Endothelial cell of umbilical vein (primary cell): ENCODE data around the gene EPC2. TPM values are rescaled to one million over a fixed set of nuclear protein-coding genes. Genes with fewer than 3 reads are reported as not detected.

Source experiments
- BruUV-seq: library from RNA; stranded (reverse); fragments of 400-500 nt; replicated peaks from 2 replicates; lab custom pipeline; 2021; lab: Mats Ljungman, UMichigan
- CTCF ChIA-PET: fragments of 300-600, 350-600 bp; sonication (Branson Sonifier 250); formaldehyde crosslinking; loops from one replicate; lab custom pipeline; 2021; ENCODE audit warnings: antibody characterized with exemption, inconsistent platforms; lab: Charles Lee
- POLR2A ChIA-PET: fragments of 300-600, 350-600 bp; sonication (Branson Sonifier 250); formaldehyde crosslinking; loops from one replicate; lab custom pipeline; 2021; ENCODE audit warnings: antibody characterized with exemption, inconsistent platforms; lab: Charles Lee
- DNase-seq: peaks from one replicate; pipeline ENCODE4 v3.0.0-alpha.2; 2011; ENCODE audit warnings: low read depth, low spot score
- FAIRE-seq: peaks from 2 replicates; lab custom pipeline; 2011; peaks lifted over from hg19 to GRCh38; lab: Jason Lieb, UNC
- H2AFZ ChIP-seq: 2 replicates; pipeline ENCODE4 v1.6.0; 2012; ENCODE audit warnings: low read depth, low read length, control low read depth, inconsistent platforms
- H3K27ac ChIP-seq: 2 replicates; pipeline ENCODE4 v1.5.1; 2011; ENCODE audit warnings: low read depth, mild to moderate bottlenecking, control low read depth, low read length, moderate library complexity; ENCODE audit not compliant: insufficient read depth
- H3K27me3 ChIP-seq, 2 experiments: 2 replicates each; pipeline versions ENCODE4 v1.6.0 to v1.6.1; 2011; ENCODE audit warnings: low read length in 2 of 2, mixed read lengths in 1 of 2; ENCODE audit not compliant: control insufficient read depth in 2 of 2, insufficient read depth in 2 of 2
- H3K36me3 ChIP-seq, 2 experiments: 2 replicates in 1 of 2; 3 replicates in 1 of 2; pipeline ENCODE4 v1.5.1; 2011; ENCODE audit warnings: low read length in 2 of 2, mild to moderate bottlenecking in 1 of 2, moderate library complexity in 1 of 2; ENCODE audit not compliant: control insufficient read depth in 2 of 2, insufficient read depth in 2 of 2; ENCODE audit errors: extremely low read depth in 1 of 2
- H3K4me1 ChIP-seq: 3 replicates; pipeline ENCODE4 v1.5.1; 2011; ENCODE audit warnings: mild to moderate bottlenecking, low read length; ENCODE audit not compliant: control insufficient read depth, insufficient read depth; ENCODE audit errors: extremely low read depth
- H3K4me2 ChIP-seq: 2 replicates; pipeline ENCODE4 v1.6.1; 2011; ENCODE audit warnings: low read length, control low read depth, mixed read lengths; ENCODE audit not compliant: insufficient read depth
- H3K4me3 ChIP-seq, 3 experiments: fragments of 200-600 bp in 1 of 3; sonication (generic), shearing (Covaris generic) in 1 of 3; replicated peaks in 1 of 3; 2 replicates each; pipeline ENCODE4 v1.5.1; 2011 to 2016; ENCODE audit warnings: control low read depth in 3 of 3, low read length in 3 of 3, mild to moderate bottlenecking in 2 of 3, inconsistent platforms in 1 of 3, low read depth in 1 of 3, moderate library complexity in 1 of 3; ENCODE audit not compliant: insufficient read depth in 1 of 3
- H3K79me2 ChIP-seq: 2 replicates; pipeline ENCODE4 v1.6.0; 2012; ENCODE audit warnings: low read length, inconsistent platforms; ENCODE audit not compliant: control insufficient read depth, insufficient read depth
- H3K9ac ChIP-seq: replicated peaks from 2 replicates; pipeline ENCODE3; 2011; ENCODE audit warnings: low read length, control low read depth; ENCODE audit not compliant: insufficient read depth; ENCODE audit errors: extremely low read depth
- H3K9me1 ChIP-seq: replicated peaks from 3 replicates; pipeline ENCODE4 v1.6.0; 2011; ENCODE audit warnings: mild to moderate bottlenecking, low read length; ENCODE audit not compliant: control insufficient read depth, insufficient read depth; ENCODE audit errors: extremely low read depth
- H3K9me3 ChIP-seq: replicated peaks from 2 replicates; pipeline ENCODE4 v1.5.1; 2012; ENCODE audit warnings: low read length, inconsistent platforms; ENCODE audit not compliant: control insufficient read depth, insufficient read depth
- H4K20me1 ChIP-seq: replicated peaks from 2 replicates; pipeline ENCODE3; 2011; ENCODE audit warnings: mild to moderate bottlenecking, low read length; ENCODE audit not compliant: control insufficient read depth, insufficient read depth; ENCODE audit errors: extremely low read depth
- EZH2 ChIP-seq: IDR thresholded peaks from 2 replicates; pipeline ENCODE4 v1.6.1; 2012; ENCODE audit warnings: borderline replicate concordance, low read depth, mild to moderate bottlenecking, moderate library complexity, low read length, inconsistent platforms; ENCODE audit not compliant: severe bottlenecking
- FOS ChIP-seq: IDR thresholded peaks from 2 replicates; pipeline ENCODE4 v1.6.1; 2011; ENCODE audit warnings: mild to moderate bottlenecking, low read length, moderate library complexity, borderline replicate concordance; ENCODE audit not compliant: insufficient read depth
- GATA2 ChIP-seq: IDR thresholded peaks from 2 replicates; pipeline ENCODE4 v1.7.0; 2011; ENCODE audit warnings: low read depth, mild to moderate bottlenecking, moderate library complexity, mixed read lengths, low read length; ENCODE audit not compliant: insufficient read length, insufficient read depth
- JUN ChIP-seq: IDR thresholded peaks from 2 replicates; pipeline ENCODE4 v1.6.1; 2011; ENCODE audit warnings: borderline replicate concordance, low read depth; ENCODE audit not compliant: insufficient read length, insufficient read depth
- MYC ChIP-seq: IDR thresholded peaks from one replicate; pipeline ENCODE4 v1.6.1; 2011; ENCODE audit warnings: mild to moderate bottlenecking, low read depth, low read length
- POLR2A ChIP-seq: IDR thresholded peaks from 2 replicates; pipeline ENCODE4 v1.6.1; 2012; ENCODE audit warnings: low read depth, mild to moderate bottlenecking, control low read depth, low read length
- POLR2AphosphoS5 ChIP-seq: IDR thresholded peaks from 2 replicates; pipeline ENCODE4 v1.6.1; 2012; ENCODE audit warnings: low read depth, mild to moderate bottlenecking, control low read depth, low read length, moderate library complexity; ENCODE audit not compliant: insufficient read depth
- dilution Hi-C: fragments of 300-500 bp; cut with MboI; formaldehyde crosslinking; loops from one replicate; pipeline ENCODE4 v1.15.0; 2019; ENCODE audit warnings: low sequenced_read_pairs; ENCODE audit not compliant: extremely low pct_ligation_motif_present
- intact Hi-C: fragments of 100-400 bp; cut with micrococcal nuclease; formaldehyde crosslinking; loops from one replicate; pipeline ENCODE4 v1.10.0; 2022
- polyA plus RNA-seq, 4 experiments: library from polyadenylated mRNA; depleted of rRNA in 3 of 4; stranded (reverse) in 3 of 4; unstranded in 1 of 4; fragments of >200 nt; gene quantifications; 2 replicates each; pipeline versions ENCODE4 v1.2.1 to v1.2.3, GENCODE V29; 2011 to 2012; ENCODE audit warnings: missing spikeins in 1 of 4
- total RNA-seq: library from RNA; stranded (reverse); gene quantifications from 2 replicates; pipeline ENCODE4 v1.2.3, GENCODE V29; 2021
- TF ChIP-seq, protein P1 (sequence below), 2 donors: IDR thresholded peaks; 1 replicate in 1 of 2; 2 replicates in 1 of 2; pipeline ENCODE4 v1.5.1; 2011; ENCODE audit warnings: low read length in 2 of 2, mild to moderate bottlenecking in 2 of 2, moderate library complexity in 2 of 2, control low read depth in 1 of 2, inconsistent platforms in 1 of 2, low read depth in 1 of 2; ENCODE audit not compliant: insufficient read depth in 1 of 2; ENCODE audit errors: extremely low read depth in 1 of 2
- TF ChIP-seq, protein P2 (sequence below): IDR thresholded peaks from 2 replicates; pipeline ENCODE4 v1.6.1; 2011; ENCODE audit not compliant: insufficient read depth, insufficient read length

EPC2 gene
- total and polyA plus RNA-seq, 2 donors (not counting 3 experiments of a cell fraction or from before 2014, with no cell fraction given), result 15.1 to 25.2 TPM

DNA sequence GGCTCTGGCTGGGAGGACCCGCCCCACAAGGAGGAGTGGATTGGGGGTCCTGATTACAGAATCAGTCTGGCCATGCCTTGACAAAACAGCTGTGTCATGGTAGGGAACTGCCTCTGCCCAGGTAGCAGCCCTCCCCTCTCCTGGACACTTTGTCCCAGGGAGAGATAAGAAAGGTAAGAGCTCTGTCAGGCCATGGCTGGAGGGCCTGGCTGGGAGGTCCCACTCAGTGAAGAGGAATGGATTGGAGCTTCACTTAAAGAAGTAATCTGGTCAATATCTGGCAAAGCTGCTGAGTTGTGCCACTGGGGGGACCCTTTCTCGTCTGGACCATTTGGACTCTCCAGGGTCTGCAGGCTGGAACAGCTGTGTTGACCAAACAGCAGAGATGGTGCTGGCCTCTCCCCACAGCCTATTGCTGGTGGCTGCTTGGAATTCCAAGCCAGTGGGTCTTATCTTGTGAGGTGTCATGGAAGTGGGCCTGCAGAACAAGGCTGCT is 75.4 kb downstream of the EPC2 start:
- H2AFZ ChIP-seq, result no peak overlapping the region
- no peak overlapping the region for H3K9ac ChIP-seq
- H3K9me1 ChIP-seq, result no peaks in the 10 kb centered on the region
- H3K36me3 ChIP-seq, result no peaks in the 10 kb centered on the region
- H3K27ac ChIP-seq, result no peak overlapping the region
- peaks cover 4% of the 10 kb centered on the region for H4K20me1 ChIP-seq
- TF ChIP-seq FOS (no peak), GATA2 (no peak), POLR2A (no peak), EZH2 (no peak), JUN (no peak), POLR2AphosphoS5 (no peak), MYC (no peak)
- TF ChIP-seq, protein P1, sequence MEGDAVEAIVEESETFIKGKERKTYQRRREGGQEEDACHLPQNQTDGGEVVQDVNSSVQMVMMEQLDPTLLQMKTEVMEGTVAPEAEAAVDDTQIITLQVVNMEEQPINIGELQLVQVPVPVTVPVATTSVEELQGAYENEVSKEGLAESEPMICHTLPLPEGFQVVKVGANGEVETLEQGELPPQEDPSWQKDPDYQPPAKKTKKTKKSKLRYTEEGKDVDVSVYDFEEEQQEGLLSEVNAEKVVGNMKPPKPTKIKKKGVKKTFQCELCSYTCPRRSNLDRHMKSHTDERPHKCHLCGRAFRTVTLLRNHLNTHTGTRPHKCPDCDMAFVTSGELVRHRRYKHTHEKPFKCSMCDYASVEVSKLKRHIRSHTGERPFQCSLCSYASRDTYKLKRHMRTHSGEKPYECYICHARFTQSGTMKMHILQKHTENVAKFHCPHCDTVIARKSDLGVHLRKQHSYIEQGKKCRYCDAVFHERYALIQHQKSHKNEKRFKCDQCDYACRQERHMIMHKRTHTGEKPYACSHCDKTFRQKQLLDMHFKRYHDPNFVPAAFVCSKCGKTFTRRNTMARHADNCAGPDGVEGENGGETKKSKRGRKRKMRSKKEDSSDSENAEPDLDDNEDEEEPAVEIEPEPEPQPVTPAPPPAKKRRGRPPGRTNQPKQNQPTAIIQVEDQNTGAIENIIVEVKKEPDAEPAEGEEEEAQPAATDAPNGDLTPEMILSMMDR (IDR thresholded peaks at IDR 0.05; ENCODE audit: extremely low read depth in 1 of 2, insufficient read depth in 1 of 2, low read depth in 1 of 2, low read length in 2 of 2), result no peak
- TF ChIP-seq, protein P2, sequence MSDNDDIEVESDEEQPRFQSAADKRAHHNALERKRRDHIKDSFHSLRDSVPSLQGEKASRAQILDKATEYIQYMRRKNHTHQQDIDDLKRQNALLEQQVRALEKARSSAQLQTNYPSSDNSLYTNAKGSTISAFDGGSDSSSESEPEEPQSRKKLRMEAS, result no peak
- H3K4me1 ChIP-seq, result no peaks in the 10 kb centered on the region
- no peak overlapping the region for H3K4me3 ChIP-seq
- intact Hi-C loops, result no loop called here
- peaks cover 87% of the 10 kb centered on the region for H3K79me2 ChIP-seq
- H3K4me2 ChIP-seq, result no peak overlapping the region
- no peak for FAIRE-seq
- POLR2A ChIA-PET, result no interaction called here
- no peaks in the 10 kb centered on the region for H3K27me3 ChIP-seq
- no peak for DNase-seq
- CTCF ChIA-PET, result interaction anchor here (0.9 kb wide), 1 partner anchor 13 kb away, joined by 4 read pairs; no protein-coding TSS in a partner anchor
- no peaks in the 10 kb centered on the region for H3K9me3 ChIP-seq
- dilution Hi-C loops, result no loop called here
- no TSS peak for BruUV-seq
